Ovary (tissue), 3 donors: ENCODE measurements around the gene NCAPH2.

ENCODE experiments used
- CTCF ChIP-seq, 3 donors: fragments of 450-650 bp in 2 of 3; fragments of 200-600 bp in 1 of 3; IDR thresholded peaks; one replicate each; pipeline versions ENCODE4 v1.5.1 to v1.8.0; 2016 to 2022; ENCODE audit warnings: antibody characterized with exemption in 3 of 3, mild to moderate bottlenecking in 1 of 3
- POLR2A ChIP-seq: fragments of 450-650 bp; IDR thresholded peaks from one replicate; pipeline ENCODE4 v1.6.1; 2017; ENCODE audit warnings: antibody characterized with exemption, mild to moderate bottlenecking, moderate library complexity
- donor health status: DM: no; HTN: no; CAD: no.

DNA sequence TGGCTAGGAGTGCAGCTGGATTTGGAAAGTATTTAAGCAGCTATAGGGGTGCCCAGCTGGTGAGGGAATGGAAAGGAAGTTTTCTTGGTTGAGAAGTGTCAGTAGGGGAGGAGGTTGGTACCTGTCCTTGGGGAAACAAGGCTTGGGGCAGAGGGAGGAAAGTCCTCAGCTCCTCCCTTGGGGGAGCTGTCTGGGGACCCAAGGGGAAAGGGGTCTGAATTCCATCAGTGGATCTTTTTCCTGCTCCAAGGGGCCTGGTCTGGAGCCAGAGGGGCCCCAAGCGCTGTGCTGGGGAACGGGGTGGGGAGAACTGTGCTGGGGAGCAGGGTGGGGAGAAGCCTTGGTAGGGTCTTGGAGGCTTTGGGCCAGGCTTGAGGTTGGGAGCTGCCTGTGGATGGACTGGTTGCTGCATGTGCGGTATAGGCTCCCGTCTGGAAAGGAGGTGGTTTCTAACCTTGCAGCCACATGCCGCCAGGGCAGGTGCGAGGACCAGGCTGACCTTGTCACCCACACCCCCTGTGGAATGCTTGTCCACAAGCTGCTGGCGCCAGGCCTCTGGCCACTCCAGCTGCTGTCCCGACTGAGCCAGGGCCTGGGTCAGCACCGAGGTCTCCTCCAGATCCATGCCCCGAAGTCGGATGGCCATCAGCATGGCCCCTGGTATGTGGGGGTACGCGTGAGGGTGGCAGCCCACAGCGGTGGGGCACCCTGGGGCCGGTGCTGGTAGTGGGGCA is 20.8 kb downstream of the NCAPH2 start:
- TF ChIP-seq CTCF (IDR thresholded peaks at IDR 0.05) (no peak), POLR2A (no peak)
